ENCODE results near the gene MXD3. TPM values are rescaled to one million over a fixed set of nuclear protein-coding genes. Genes with fewer than 3 reads are reported as not detected.
A peak's percentile ranks its signal among the peaks of the same experiment; 100 is the strongest.

MXD3 gene
- total RNA-seq, 1 donor from 2014 or later, result 0.53 TPM

GRCh38 chr5:177300951-177301350 is 10.7 kb downstream of the MXD3 start:
- FAIRE-seq, result no peak
- Histone ChIP-seq H3K4me3 (ENCODE audit: low read depth, low read length) (no peak overlapping the region), H3K27me3 (ENCODE audit: control insufficient read depth, insufficient read depth, low read length) (no peaks in the 10 kb centered on the region), H3K36me3 (ENCODE audit: control insufficient read depth, insufficient read depth, low read length) (peaks cover 5% of the 10 kb centered on the region)
- DNase-seq (ENCODE audit: low read depth), result peak; percentile 62
- no peak for TF ChIP-seq CTCF (IDR thresholded peaks at IDR 0.05; ENCODE audit: insufficient read depth, low read length, severe bottlenecking)

GRCh38 chr5:177300236-177300880 is 11.3 kb downstream of the MXD3 start:
- no peak for FAIRE-seq

GRCh38 chr5:177299697-177300096 is 12.0 kb downstream of the MXD3 start:
- no peaks in the 10 kb centered on the region for H3K27me3 ChIP-seq (ENCODE audit: control insufficient read depth, insufficient read depth, low read length)
- no peak for TF ChIP-seq CTCF (IDR thresholded peaks at IDR 0.05; ENCODE audit: insufficient read depth, low read length, severe bottlenecking)
- DNase-seq (ENCODE audit: low read depth), result no peak
- FAIRE-seq, result no peak
- peaks cover 9% of the 10 kb centered on the region for H3K36me3 ChIP-seq (ENCODE audit: control insufficient read depth, insufficient read depth, low read length)
- no peak overlapping the region for H3K4me3 ChIP-seq (ENCODE audit: low read depth, low read length)

More at GRCh38 chr5:177300236-177300880, 11.3 kb downstream of the MXD3 start:
- Histone ChIP-seq H3K27me3 (ENCODE audit: control insufficient read depth, insufficient read depth, low read length) (no peaks in the 10 kb centered on the region), H3K4me3 (ENCODE audit: low read depth, low read length) (no peak overlapping the region), H3K36me3 (ENCODE audit: control insufficient read depth, insufficient read depth, low read length) (peaks cover 5% of the 10 kb centered on the region)
- peak; percentile 61 for DNase-seq (ENCODE audit: low read depth)
- peak; percentile 7 for TF ChIP-seq CTCF (IDR thresholded peaks at IDR 0.05; ENCODE audit: insufficient read depth, low read length, severe bottlenecking)

- H3K36me3 ChIP-seq (ENCODE audit: control insufficient read depth, insufficient read depth, low read length), result peaks cover 21% of the 10 kb centered on the region
- H3K4me3 ChIP-seq (ENCODE audit: low read depth, low read length), result no peak overlapping the region
- no peaks in the 10 kb centered on the region for H3K27me3 ChIP-seq (ENCODE audit: control insufficient read depth, insufficient read depth, low read length)
- TF ChIP-seq CTCF (IDR thresholded peaks at IDR 0.05; ENCODE audit: insufficient read depth, low read length, severe bottlenecking), result no peak
- FAIRE-seq (no peak), DNase-seq (ENCODE audit: low read depth) (no peak)
Measured at GRCh38 chr5:177297922-177298321, 13.8 kb downstream of the MXD3 start.

GRCh38 chr5:177296581-177296980 is 15.1 kb downstream of the MXD3 start:
- Histone ChIP-seq H3K27me3 (ENCODE audit: control insufficient read depth, insufficient read depth, low read length) (no peaks in the 10 kb centered on the region), H3K4me3 (ENCODE audit: low read depth, low read length) (no peak overlapping the region), H3K36me3 (ENCODE audit: control insufficient read depth, insufficient read depth, low read length) (peaks cover 28% of the 10 kb centered on the region)
- FAIRE-seq (no peak), DNase-seq (ENCODE audit: low read depth) (no peak)
- TF ChIP-seq CTCF (IDR thresholded peaks at IDR 0.05; ENCODE audit: insufficient read depth, low read length, severe bottlenecking), result no peak

- peaks cover 32% of the 10 kb centered on the region for H3K36me3 ChIP-seq (ENCODE audit: control insufficient read depth, insufficient read depth, low read length)
- no peak overlapping the region for H3K4me3 ChIP-seq (ENCODE audit: low read depth, low read length)
- no peak for TF ChIP-seq CTCF (IDR thresholded peaks at IDR 0.05; ENCODE audit: insufficient read depth, low read length, severe bottlenecking)
- no peak for FAIRE-seq
- DNase-seq (ENCODE audit: low read depth), result no peak
- no peaks in the 10 kb centered on the region for H3K27me3 ChIP-seq (ENCODE audit: control insufficient read depth, insufficient read depth, low read length)
Measured at GRCh38 chr5:177295924-177296323, 15.8 kb downstream of the MXD3 start.
